KOPT-K1 (cell line): ENCODE data around the gene SYNE1.

ENCODE experiments used
- H3K27ac ChIP-seq: fragments of 200-600 bp; sonication (generic); 2 replicates; pipeline ENCODE4 v1.5.1; 2016; ENCODE audit warnings: antibody characterized with exemption, mild to moderate bottlenecking, low read depth, low read length; ENCODE audit not compliant: poor library complexity, severe bottlenecking
- H3K36me3 ChIP-seq: fragments of 200-600 bp; sonication (generic); 2 replicates; pipeline ENCODE4 v1.5.1; 2017; ENCODE audit warnings: antibody characterized with exemption, mild to moderate bottlenecking, low read length, moderate library complexity; ENCODE audit not compliant: insufficient read depth
- H3K9me3 ChIP-seq: fragments of 200-600 bp; sonication (generic); 2 replicates; pipeline ENCODE4 v1.5.1; 2017; ENCODE audit warnings: antibody characterized with exemption, low read length, mild to moderate bottlenecking; ENCODE audit not compliant: insufficient read depth, poor library complexity, severe bottlenecking

Gene SYNE1

DNA sequence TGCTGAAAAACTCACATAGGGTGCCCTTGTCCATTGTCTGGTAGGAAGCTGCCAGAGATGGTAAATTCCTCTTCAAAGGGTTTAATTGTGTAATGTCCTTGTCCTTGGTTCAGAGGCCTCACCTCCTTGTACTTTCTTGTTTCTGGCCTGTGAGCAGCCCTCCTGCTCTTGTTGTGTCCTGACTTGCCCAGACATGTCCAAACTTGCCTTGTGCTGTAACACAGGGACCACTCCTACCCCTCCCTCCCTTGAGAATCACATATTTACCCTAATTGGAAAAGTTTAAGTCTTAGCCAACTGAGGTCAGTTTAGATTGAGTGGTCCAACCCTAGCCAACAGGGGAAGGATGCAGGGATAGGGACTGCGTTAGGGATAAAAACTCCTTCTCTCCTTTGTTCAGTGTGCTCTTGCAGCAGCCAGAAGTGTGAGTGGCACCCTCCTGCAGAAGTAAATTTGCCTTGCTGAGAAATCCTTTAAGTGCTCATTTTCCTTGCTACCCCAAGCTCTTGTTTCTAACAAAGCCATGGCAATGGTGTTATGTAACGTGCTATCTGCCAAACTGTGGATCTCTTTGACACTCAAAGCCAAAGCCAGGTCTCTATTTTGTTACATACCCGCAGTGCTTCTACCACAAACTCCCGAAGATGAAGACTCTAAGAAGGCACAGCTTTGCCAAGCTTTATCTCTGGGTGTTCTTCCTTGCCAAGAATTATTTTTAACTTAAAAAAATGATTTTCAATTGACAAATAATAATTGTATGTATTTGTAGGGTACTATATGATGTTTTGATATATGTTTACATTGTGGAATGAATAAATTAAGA, 415.1 kb downstream of the SYNE1 start:
- peaks cover 22% of the 10 kb centered on the region for H3K9me3 ChIP-seq
- no peak overlapping the region for H3K27ac ChIP-seq
- H3K36me3 ChIP-seq, result peaks cover 52% of the 10 kb centered on the region

DNA sequence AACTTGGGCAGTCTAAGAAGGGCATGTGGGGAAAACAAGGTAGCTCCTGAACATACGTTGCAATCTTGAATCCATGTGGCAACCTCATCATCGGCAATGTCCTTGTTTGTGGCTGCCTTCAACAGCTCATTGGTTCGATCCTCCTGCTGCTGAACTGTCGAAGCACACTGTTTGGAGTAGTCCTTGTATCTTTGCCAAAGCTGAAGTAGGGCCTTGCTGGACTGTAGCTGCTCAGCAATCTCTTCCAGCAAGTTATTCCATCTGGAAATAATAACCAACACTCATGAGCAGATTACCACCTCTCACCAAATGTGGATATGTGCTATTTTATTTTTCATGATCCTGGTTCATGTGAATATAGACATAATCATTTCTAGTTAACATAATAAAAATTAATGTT, 416.4 kb downstream of the SYNE1 start:
- Histone ChIP-seq H3K27ac (no peak overlapping the region), H3K36me3 (peaks cover 52% of the 10 kb centered on the region), H3K9me3 (peaks cover 22% of the 10 kb centered on the region)

GRCh38 chr6:152218887-152219286, 418.3 kb downstream of the SYNE1 start:
- Histone ChIP-seq H3K27ac (no peak overlapping the region), H3K9me3 (peaks cover 22% of the 10 kb centered on the region), H3K36me3 (peaks cover 50% of the 10 kb centered on the region)

DNA sequence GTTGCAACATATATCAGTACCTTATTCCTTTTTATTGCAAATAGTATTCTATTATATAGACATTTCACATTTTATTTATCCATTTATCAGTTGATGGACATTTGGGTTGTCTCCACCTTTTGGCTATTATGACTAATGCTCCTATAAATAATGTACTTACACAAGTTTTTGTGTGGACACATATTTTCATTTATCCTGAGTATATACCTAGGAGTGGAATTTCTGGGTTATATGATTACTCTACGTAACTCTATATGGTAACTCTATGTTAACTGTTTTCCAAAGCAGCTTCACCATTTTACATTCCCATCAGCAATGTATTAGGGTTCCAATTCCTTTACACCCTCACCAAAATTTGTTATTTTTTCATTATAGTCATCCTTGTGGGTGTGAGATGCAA, 424.7 kb downstream of the SYNE1 start:
- no peak overlapping the region for H3K27ac ChIP-seq
- H3K36me3 ChIP-seq, result peaks cover 26% of the 10 kb centered on the region
- H3K9me3 ChIP-seq, result no peaks in the 10 kb centered on the region

- Histone ChIP-seq H3K9me3 (no peaks in the 10 kb centered on the region), H3K27ac (no peak overlapping the region), H3K36me3 (peaks cover 41% of the 10 kb centered on the region)
These were observed 428.0 kb downstream of the SYNE1 start for GRCh38 chr6:152209211-152209610.

DNA sequence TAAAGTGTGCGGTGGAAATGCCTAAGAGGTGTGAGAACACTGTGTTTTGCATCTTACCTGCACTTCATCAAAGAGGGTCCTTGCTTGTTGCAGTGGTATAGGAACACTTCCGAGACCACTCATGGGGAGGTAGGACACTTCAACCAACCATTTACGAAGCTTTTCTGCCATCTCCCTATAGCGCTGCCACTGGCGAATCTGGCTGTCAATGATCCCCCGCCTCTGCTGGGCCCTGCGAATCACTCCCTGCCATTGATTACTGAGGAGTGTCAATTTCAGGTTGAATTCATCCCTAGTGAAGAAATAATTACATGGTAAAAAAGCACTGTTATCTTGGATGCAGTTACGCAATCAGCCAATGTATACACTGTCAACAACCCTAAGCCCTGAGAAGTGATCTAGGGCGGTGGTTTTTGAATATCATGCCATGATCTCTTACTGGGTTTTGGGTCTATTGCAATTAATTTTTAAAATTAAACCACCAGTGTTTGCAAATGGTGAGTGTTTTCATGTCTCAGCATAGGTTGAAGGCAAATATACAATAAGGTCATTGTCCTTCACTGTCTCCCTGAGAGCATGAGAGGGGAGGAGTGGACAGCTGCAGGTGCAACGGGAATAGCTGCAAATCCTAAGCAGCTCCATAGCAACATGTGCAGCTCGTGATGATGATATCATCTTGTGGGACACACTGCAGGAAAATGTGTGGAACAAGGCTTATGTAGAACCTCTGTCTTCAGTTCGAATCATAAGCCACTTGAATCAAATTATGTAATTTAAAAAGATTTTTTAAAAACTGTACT, 429.0 kb downstream of the SYNE1 start:
- Histone ChIP-seq H3K36me3 (peaks cover 33% of the 10 kb centered on the region), H3K9me3 (no peaks in the 10 kb centered on the region)

DNA sequence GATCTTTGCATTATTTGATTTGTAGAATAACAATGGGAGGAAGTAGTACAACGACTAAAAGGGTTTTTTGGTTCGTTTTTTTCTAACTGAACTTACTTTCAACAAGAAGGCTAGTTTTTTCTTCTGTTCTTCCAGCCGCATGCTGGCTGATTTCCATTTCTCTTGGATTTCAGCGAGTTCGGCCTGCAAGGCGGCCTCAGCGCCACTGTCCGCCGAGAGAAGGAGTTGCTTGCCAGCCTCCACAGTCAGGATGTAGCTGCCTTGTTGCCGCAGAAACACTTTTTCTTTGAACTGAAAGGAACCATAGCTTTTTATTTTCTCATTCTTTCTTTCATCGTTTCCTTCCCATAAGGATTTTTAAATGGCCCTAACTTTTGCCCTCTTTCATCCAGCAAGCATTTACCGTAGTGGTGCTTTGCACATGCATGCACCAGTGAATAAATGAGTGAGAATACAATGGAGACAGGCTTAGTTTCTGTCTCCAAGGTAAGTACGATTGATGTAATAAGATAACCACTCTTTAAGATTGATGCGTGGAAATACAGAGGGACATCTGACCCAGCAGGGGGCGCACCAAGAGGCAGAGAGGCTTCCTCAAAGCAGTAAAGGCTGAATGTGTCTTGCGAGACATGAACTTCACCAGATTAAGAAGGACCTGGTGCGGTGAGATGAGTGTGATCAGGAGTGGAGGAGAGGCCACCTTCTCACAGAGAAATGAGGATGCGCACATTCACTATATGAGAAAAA, 430.9 kb downstream of the SYNE1 start:
- Histone ChIP-seq H3K27ac (no peak overlapping the region), H3K36me3 (peaks cover 36% of the 10 kb centered on the region), H3K9me3 (no peaks in the 10 kb centered on the region)

More for the DNA sequence above, 429.0 kb downstream of the SYNE1 start:
- no peak overlapping the region for H3K27ac ChIP-seq

DNA sequence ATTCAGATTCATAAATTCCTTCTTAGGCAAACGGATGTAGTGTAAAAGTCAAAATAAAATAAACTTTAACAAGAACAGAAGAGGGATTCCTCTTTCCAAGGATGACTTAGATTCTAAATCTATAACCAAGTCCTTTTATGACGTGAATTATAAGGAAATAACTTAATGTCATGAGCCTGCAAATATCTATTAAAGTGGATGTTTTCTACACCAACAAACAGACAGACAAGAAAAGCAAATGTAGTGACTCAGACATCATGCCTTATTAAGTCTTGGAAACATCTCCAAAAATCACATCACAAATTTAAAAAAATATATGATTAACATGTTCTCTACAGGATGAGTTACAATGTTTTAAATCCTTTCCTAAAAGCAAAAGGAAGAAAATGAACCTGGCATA, 432.6 kb downstream of the SYNE1 start:
- Histone ChIP-seq H3K9me3 (no peaks in the 10 kb centered on the region), H3K36me3 (peaks cover 36% of the 10 kb centered on the region), H3K27ac (no peak overlapping the region)

DNA sequence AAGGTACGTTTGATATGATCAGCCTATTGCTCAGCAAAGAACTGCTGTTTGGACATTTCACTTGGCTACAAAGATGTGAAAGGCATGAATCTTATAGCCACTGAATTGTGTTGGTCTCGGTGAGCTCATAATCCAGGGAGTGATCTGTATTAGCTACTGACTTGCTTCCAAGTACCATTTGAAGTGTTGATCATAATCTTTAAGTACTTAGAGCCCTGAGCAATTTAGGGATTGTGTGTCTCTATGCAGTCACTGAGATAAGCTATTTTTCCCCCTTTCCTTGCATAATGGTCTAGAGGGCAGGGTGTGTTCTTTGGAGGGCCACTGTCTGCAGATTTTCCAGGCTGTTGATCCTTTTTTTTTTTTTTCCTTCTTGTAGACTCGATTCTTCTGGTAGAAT, 436.0 kb downstream of the SYNE1 start:
- Histone ChIP-seq H3K27ac (no peak overlapping the region), H3K9me3 (no peaks in the 10 kb centered on the region), H3K36me3 (peaks cover 33% of the 10 kb centered on the region)

DNA sequence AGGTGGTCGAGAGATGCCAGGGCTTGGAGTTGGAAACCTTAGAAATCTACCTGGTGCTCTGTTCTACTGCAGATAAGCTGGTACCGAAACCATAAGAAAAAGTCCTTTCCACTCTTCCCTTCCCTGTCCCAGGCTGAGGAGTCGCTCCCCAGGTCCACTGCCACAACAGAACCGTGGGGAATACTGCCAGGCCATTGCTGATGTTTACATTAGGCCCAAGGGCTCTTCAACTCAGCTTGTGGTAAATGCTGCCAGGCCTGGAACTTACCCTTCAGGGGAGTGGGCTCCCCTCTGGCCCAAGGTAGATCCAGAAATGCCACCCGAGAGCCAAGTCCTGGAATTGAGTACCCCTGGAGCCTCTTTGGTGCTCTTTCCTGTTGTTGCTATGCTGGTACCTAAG, 441.3 kb downstream of the SYNE1 start:
- no peaks in the 10 kb centered on the region for H3K9me3 ChIP-seq
- H3K36me3 ChIP-seq, result peaks cover 24% of the 10 kb centered on the region; the same call in 1 of the 2 replicates
- H3K27ac ChIP-seq, result no peak overlapping the region

DNA sequence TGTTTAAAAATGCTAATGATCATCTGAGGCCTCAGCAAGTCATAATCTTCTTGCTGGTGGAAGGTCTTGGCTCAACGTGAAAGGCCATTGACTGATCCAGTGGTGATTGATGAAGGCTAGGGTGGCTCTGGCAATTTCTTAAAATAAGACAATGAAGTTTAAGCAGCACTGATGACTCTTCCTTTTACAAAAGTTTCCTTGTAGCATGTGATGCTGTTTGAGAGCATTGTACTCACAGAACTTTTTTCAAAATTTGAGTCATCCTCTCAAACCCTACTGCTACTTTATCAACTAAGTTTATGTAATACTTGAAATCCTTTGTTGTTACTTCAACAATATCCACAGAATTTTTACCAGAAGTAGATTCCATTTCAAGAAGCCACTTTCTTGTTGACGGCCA, 447.4 kb downstream of the SYNE1 start:
- no peaks in the 10 kb centered on the region for H3K36me3 ChIP-seq
- H3K27ac ChIP-seq, result no peak overlapping the region
- no peaks in the 10 kb centered on the region for H3K9me3 ChIP-seq

GRCh38 chr6:152188011-152188410, 449.2 kb downstream of the SYNE1 start:
- Histone ChIP-seq H3K36me3 (no peaks in the 10 kb centered on the region), H3K9me3 (no peaks in the 10 kb centered on the region), H3K27ac (no peak overlapping the region)

GRCh38 chr6:152186840-152187239, 450.3 kb downstream of the SYNE1 start:
- H3K36me3 ChIP-seq, result no peaks in the 10 kb centered on the region
- no peak overlapping the region for H3K27ac ChIP-seq
- H3K9me3 ChIP-seq, result no peaks in the 10 kb centered on the region

- Histone ChIP-seq H3K27ac (peak overlapping the region; percentile 73), H3K9me3 (no peaks in the 10 kb centered on the region), H3K36me3 (no peaks in the 10 kb centered on the region)
These were observed 452.1 kb downstream of the SYNE1 start for GRCh38 chr6:152184917-152185574.

- Histone ChIP-seq H3K9me3 (no peaks in the 10 kb centered on the region), H3K36me3 (no peaks in the 10 kb centered on the region), H3K27ac (peak overlapping the region; percentile 73)
These were observed 452.6 kb downstream of the SYNE1 start for GRCh38 chr6:152184573-152184916.
